GM12801 (cell line): Measurements from ENCODE around the gene BCL11B.

Experiments used
- TF ChIP-seq, protein P1 (sequence below): IDR thresholded peaks from one replicate; pipeline ENCODE4 v1.5.1; 2011; ENCODE audit warnings: control low read depth; ENCODE audit not compliant: insufficient read length; ENCODE audit errors: extremely low read depth

Gene BCL11B

DNA sequence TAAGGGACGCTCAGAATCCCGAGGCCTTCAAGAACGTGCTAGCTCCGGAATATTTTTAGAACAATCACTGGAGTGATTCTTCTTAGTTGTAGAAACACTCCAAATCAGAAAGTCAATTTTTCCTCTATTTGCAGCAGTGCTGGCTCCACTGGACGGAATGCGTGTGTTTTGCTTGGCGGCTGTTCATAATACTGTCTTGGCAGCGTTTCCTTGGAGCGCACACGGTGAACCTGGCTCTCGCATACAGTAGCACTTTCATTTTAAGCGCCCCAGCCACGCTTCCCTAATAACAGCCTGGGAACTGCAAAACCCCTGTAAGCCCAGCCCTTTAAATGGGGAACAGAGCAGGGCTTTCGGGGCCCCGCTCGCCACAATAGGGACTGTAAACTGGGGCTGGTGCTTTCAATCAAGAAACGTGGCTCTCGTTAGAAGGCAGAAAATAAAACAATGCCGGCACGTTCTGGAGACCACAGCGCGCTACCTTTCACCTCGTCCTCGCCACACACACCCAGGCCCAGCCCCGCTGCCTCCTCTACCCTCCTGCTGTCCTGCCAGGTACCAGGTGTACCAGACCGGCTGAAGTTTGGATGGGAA, 79.9 kb downstream of the BCL11B start:
- TF ChIP-seq, protein P1, sequence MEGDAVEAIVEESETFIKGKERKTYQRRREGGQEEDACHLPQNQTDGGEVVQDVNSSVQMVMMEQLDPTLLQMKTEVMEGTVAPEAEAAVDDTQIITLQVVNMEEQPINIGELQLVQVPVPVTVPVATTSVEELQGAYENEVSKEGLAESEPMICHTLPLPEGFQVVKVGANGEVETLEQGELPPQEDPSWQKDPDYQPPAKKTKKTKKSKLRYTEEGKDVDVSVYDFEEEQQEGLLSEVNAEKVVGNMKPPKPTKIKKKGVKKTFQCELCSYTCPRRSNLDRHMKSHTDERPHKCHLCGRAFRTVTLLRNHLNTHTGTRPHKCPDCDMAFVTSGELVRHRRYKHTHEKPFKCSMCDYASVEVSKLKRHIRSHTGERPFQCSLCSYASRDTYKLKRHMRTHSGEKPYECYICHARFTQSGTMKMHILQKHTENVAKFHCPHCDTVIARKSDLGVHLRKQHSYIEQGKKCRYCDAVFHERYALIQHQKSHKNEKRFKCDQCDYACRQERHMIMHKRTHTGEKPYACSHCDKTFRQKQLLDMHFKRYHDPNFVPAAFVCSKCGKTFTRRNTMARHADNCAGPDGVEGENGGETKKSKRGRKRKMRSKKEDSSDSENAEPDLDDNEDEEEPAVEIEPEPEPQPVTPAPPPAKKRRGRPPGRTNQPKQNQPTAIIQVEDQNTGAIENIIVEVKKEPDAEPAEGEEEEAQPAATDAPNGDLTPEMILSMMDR: no peak

DNA sequence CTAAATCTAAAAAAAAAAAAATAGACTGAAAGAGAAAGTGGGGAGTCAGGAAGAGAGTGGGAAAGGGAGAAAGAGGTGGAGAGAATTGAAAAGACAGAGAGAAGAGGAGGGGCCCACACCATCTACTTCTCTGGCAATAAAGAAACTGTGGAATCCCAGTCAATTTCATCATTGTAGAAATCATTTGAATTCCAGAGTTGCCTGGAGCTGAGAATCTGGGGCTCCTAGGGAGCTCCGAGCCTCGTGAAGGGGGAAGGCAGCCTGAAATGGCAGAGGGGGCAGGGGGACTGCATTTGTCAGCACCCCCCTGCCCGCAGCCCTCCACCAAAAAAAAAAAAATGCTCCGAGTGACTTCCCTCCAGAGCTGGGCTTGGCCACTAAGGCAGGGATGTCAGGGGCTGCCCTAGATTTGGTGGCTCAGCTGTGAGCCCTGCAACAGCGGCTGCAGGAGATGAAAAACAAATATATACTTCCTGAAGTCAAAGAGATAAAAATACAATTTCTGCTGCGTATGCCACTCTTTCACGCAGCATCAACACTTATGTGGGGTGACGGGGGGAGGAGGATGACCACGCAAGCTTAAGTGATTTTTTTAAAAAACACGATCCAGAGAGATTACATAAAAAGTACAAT, 80.5 kb downstream of the BCL11B start:
- TF ChIP-seq, protein P1: no peak

- TF ChIP-seq, protein P1: no peak
These were observed 81.2 kb downstream of the BCL11B start for GRCh38 chr14:99190696-99191394.

- TF ChIP-seq, protein P1: no peak
These were observed 82.7 kb downstream of the BCL11B start for GRCh38 chr14:99189201-99189801.

- TF ChIP-seq, protein P1: no peak
These were observed 83.2 kb downstream of the BCL11B start for GRCh38 chr14:99188731-99189191.

GRCh38 chr14:99187858-99188257, 84.1 kb downstream of the BCL11B start:
- TF ChIP-seq, protein P1: no peak
